HG02642 (cell line): ENCODE results near the gene LPCAT2.

Source experiments
- ATAC-seq: cut with Tn5 transposase; IDR thresholded peaks from one replicate; pipeline ENCODE4 v1.9.1; 2021; ENCODE audit warnings: mild to moderate bottlenecking; ENCODE audit not compliant: unreplicated experiment, poor library complexity

The LPCAT2 gene

DNA sequence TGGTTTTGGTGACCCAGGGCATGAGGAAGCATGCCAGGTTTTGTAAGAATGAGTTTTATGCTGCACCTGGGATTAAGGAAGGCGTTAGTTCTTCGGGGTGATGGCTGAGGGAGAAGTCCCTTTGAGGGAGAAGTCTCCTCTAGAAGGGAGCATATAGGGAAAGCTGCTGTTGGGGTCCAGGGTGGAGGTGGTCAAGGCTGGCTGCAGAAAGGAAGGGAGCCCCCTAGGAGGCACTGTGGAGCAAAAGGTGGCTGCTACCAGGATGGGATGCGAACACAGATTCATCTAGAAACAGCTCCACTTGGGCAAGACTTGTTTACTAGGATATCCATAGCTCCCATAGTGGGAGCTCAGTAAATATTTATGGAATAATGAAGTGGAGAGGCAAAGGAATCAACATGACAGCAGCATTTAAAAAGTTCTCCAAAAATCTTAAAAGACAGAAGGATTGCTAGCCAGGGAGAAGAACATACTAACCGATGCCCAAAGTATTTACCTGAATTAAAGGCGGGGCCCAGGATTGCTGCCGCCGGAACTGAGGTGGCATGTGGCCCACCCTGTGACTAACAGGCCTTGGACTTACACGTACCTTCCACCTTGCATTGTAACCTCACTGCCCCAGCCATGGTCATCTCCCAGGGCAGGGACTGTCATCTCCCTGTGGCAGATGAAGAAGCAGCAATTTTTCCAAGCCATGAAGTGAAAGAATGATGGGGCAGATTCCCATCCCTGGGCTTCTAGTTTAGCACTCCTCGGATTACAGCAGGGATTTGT is 7.1 kb upstream of the LPCAT2 start:
- ATAC-seq, result no peak

DNA sequence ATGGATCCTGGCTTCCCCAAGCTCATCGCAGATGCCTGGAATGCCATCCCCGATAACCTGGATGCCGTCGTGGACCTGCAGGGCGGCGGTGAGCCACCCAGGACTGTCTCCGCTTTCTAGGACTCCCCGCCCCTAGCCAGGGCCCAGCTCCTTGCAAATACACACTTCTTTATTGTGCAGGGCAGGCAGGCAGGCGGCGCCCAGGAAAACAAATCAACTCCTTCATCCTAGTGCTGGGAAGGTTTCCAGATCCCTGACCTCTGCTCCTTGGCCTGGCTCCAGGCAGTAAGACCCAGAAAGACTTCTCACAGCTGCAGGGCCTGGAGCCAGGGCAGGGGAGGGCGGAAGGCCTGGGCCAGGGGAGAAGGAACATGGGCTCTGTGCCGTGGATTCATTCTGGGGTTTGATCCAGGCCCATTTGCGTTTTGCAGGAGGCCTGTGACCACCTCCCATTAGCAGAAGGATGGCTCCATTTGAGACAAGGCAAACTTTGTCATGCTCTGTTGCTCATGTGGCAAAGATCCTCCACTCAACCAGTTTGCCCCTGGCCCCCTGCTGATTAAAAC is 6.0 kb upstream of the LPCAT2 start:
- no peak for ATAC-seq

DNA sequence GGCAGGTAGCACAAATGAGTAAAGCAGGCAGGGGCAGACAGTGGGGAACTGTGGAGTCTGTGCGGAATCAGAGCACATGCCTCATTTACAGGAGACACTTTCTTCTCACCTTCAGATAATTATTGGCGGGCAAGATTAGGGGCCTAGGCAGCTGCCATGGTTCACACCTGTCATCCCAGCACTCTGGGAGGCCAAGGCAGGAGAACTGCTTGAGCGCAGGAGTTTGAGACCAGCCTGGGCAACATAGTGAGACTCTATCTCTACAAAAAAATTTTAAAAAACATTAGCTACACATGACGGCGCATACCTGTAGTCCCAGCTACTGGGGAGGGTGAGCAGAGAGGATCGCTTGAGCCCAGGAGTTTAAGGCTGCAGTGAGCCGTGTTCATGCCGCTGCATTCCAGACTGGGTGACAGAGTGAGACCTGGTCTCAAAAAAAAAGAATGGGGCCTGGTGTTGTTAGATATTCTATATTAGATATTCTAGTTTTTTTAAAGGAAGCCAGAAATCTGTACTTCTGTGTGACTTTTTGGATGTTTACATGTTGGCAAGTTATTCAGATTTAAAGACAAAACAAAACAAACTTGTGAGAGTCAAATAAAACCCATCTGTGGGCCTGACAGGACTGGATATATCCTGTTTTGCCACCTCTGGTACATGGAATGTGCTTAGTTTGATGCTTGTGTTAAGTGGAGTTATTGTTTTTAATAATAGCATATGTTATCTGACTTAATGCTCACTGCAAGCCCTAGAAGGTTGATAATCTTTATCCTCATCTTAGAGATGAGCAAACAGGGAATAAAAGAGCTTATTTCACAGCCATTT is 4.9 kb upstream of the LPCAT2 start:
- no peak for ATAC-seq

DNA sequence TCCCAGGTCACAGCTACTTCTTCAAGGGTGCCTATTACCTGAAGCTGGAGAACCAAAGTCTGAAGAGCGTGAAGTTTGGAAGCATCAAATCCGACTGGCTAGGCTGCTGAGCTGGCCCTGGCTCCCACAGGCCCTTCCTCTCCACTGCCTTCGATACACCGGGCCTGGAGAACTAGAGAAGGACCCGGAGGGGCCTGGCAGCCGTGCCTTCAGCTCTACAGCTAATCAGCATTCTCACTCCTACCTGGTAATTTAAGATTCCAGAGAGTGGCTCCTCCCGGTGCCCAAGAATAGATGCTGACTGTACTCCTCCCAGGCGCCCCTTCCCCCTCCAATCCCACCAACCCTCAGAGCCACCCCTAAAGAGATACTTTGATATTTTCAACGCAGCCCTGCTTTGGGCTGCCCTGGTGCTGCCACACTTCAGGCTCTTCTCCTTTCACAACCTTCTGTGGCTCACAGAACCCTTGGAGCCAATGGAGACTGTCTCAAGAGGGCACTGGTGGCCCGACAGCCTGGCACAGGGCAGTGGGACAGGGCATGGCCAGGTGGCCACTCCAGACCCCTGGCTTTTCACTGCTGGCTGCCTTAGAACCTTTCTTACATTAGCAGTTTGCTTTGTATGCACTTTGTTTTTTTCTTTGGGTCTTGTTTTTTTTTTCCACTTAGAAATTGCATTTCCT is 3.4 kb upstream of the LPCAT2 start:
- no peak for ATAC-seq

DNA sequence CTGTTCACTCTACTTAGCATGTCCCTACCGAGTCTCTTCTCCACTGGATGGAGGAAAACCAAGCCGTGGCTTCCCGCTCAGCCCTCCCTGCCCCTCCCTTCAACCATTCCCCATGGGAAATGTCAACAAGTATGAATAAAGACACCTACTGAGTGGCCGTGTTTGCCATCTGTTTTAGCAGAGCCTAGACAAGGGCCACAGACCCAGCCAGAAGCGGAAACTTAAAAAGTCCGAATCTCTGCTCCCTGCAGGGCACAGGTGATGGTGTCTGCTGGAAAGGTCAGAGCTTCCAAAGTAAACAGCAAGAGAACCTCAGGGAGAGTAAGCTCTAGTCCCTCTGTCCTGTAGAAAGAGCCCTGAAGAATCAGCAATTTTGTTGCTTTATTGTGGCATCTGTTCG is 2.8 kb upstream of the LPCAT2 start:
- no peak for ATAC-seq

DNA sequence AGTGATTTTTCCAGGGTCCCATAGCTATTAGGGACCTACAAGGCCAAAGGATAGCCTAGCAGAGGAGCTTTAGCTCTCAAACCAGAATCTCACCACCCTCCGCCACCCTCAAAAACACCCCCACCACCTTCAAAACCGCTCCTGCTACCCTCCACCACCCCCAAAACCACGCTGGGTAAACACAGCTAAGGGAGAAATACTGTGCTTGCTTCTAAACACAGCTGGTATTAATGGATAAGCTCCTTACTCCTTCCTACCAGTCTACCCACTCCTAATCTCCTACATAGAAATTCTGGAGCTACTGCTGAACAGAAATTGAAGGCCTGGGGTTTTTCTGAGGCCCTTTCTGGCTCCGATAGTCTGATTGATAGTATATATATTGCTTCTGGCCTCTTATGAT is 2.2 kb upstream of the LPCAT2 start:
- ATAC-seq, result no peak

DNA sequence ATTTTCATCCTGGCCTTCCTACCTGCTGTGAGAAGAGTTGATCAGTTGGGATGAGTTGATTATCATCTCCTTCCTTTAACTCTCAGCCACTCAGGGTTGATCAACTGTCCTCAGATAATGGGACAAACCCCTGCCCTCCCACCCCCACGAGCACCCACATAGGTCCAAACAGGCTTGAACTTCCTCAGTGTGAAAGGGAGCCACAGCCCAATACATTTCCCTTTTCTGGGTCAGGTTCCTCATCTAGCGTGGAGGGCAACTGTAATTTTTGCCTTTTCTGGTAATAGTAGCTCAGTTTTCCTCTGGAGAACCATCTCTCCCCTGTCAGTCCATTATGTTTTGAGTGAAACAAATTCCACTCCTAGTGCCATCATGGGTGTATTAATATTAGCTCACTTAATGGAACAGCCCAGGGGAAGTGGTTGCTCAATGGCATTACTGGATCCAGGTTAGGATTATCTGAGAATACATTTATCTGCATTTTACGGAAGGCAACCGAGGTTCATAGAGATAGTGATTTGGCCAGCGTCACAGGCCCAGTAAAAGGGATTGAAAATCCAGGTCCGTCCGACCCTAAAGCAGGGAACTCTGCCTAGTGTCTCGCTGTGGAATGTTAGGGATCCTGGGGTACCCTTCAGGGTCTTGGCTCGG is 476 bp upstream of the LPCAT2 start:
- no peak for ATAC-seq

DNA sequence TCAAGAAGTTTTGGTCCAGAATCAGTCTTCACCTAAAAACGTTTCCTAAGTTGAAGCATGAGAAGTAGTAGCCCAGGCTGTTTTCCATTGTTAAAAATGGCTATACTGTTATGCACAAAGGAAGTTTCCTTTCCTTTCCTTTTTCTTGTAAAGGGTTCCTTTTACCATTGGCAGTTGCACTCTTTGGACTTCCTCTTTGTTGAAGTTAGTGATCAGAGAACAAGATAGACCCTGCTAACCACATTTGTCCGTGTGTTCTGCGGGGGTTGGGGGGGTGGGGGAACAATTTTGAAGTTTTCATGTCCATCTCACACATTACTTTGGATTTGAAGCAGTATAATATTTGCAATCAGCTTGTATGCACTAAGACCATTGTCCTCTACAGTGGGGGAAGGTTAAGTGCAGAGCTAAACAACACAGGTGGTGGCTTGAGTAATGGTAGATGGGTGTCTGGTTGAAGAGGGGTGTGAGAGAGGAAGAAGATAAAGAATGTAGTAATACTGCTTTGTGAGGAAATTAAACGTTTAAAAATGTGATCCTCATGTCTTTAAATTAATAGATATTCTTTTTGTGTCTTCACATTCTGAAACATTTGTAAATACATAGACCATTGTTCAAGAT is 1.4 kb downstream of the LPCAT2 start:
- ATAC-seq, result no peak

DNA sequence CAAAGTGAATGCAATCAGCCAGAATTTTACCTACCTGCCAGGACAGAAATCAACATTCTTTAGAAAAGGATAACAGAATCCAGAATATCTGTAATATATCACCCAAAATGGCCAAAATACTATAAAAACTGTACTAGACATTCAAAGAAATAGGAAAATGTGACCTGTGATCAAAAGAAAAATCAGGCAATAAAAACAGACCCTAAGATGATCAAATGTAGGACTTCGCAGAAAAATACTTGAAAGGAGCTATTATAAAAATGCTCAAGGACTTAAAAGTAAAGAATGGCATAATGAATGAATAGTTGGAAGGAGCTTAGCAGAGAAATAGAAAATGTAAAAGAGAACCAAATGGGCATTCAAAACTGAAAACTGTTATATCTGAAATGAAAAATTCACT is 4.1 kb downstream of the LPCAT2 start:
- ATAC-seq, result no peak

DNA sequence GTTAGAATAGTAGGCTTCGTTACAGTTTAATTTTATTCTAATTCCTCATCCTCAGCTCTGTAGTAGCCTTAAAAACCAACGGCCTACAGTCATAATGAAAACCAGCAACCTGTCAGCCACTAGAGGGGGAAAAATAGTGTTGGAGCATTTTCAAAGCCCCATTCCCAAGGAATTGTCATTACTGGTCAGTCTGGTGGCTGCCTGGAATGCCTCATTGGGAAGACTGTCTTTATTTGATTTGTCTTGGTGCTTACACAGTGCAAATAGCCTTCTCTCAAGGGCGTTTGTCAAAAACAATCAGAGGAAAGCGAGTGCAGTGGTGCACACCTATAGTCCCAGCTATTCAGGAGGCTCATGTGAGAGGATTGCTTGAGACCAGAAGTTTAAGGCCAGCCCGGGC is 4.7 kb downstream of the LPCAT2 start:
- no peak for ATAC-seq

DNA sequence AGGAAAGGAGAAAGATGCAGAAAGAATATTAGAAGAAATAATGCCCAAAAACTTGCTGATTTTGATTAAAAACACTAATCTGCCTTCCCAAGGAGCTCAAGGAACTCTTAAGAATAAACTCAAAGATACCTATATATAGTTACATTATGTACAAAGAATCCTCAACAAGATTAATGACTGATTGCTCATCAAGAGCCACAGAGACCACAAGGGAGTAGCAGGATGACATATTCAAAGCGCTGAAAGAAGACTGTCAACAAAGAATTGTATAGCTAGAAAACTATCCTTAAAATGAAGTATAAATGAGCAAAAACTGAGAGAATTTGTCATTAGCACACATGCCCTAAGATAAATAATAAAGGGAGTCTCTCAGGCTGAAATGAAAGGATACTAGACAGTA is 6.2 kb downstream of the LPCAT2 start:
- ATAC-seq, result no peak

DNA sequence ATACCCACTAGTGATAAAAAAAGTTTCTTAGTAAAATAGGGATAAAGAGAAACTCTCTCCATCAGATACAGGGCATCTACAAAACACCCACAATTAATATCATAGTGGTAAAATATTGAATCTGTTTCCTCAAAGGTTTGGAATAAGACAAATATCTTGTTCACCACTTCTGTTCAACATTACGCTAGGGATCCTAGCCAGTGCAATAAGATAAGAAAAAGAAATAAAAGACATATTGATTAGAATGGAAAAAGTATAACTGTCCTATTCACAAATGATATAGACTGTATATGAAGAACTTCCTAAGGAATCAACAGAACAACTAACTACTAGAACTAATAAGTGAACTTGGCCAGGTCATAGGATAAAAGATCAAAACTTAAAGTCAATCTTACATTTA is 12.9 kb downstream of the LPCAT2 start:
- ATAC-seq, result no peak

DNA sequence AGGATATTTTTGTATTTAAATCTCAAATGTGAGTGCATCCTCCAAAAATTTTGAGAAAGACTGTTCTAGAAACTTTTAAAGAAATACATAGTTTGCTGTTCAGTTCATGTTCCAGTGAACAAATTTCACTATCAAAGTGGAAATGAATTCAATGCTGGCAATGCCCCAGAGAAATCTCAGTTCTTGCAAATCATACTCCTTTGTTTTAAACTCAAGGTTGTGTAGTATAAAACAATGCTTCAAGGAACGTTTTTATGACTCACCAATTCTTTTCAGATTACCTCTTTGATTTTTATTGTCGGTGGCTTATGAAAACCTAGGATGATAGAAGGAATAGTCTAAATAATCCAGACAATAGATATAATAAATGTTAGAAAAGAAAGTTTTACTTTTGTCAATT is 17.6 kb downstream of the LPCAT2 start:
- ATAC-seq, result no peak

DNA sequence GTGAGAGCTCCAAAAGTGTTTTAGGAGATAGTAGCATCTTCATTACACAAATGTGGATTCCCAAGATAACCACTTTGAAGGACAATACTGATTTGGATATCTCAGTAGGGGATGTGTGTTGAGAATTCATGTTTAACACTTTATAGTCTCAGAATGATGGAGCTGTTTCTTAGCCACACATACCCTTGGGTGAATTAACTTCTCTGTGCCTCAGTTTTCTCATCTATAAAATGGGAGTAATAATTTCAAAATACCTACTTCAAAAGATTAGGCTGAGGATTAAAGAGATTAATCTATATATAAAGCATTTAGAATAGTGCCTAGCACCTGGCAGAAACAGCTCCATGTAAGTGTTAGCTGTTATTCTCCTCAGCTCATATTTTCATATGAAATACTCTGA is 19.0 kb downstream of the LPCAT2 start:
- ATAC-seq, result no peak

DNA sequence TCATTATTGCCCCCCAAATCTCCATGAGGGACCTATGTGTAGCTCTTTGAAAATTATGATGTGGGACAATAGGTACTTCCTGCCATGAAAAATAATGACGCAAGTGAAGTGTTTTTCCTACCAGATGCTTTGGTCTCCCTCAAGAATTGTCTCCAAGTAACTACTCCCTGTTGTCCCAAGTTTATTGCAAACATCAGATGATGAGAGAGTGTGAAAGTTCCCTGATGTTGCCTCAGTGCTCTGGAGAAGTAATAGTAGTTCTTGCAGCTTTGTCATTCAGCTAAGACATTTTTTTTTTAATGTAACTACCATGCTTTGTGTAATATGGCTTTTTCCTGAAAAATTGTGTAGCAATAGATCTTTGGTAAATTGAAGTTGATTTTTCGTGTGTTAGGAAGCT is 20.1 kb downstream of the LPCAT2 start:
- ATAC-seq, result no peak

DNA sequence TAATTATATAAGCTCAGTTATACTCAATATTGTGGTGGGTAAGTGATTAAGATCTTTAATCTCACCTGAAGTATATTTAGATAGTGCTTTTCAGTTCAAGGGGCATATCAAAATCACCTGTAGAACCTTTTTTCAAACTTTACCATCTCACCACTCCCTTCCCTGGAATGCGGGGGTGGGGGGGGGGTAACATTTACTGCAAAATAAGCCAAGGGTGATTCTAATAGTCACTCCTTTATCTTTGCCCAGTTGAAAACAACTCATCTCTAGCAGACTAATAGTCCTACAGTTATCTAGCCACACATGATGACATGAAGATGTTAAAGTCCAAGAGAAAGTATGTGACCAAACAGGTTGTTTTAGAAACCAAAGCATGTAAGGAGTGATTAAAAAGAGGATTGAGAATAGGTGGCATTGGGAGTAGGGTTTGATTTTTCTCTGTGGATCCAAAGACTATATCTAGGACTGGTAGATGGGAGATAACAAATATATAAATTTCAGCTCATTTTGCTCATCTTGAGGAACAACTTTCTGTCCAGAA is 21.5 kb downstream of the LPCAT2 start:
- no peak for ATAC-seq

DNA sequence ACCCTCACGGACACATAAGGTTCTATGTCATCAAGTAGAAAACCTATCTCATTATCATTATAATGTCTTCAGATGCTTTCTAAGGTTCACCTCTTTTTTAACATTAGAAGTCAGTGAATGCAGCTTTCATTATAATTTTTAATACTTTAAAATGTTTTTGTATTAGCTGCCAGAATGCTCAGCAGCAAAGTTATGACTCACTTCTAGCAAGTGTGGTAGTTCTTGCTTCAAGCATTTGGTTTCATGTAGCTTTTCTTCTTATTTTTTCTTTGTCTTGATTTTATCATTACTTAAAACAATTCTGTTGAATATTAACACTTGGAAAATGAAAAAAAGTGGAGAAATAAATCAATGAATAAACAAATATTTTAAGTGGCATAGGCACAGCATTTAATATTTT is 23.4 kb downstream of the LPCAT2 start:
- no peak for ATAC-seq

DNA sequence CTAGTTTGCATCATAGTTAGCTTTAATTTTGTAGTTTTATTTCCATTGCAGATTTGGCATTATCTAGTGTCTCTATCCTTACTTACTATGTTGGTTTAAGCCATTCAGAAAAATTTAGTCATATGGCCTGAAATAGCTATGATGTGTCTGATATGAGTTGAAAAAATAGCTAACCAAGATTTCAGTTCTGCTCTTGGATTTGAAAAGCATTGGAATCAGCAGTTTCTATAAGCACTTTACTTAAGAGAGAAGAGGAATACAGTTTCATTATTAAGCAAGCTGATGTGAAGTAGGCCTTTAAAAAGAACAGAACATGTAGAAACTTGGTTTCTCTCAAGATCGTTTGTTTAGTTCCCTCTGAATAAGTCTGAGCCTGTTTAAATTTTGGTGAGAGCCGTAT is 25.9 kb downstream of the LPCAT2 start:
- ATAC-seq, result no peak

DNA sequence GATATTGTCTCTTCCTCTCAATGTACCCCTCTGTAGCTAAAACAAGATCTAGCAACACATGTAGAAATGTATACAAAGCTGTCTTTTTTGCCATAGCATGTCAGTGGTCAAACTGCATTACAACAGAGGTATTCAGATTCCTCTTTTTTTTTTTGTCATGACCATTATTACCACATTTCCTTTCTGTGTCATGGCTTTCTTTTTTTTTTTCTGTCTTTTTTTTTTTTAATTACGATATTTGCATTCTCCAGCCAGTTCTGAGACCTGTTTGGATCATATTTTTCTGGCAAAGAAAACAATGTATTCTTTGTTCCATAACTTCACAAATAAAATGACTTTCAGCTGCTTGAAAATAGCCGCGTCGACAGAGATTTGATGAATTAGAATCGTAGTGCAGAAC is 30.2 kb downstream of the LPCAT2 start:
- ATAC-seq, result no peak

DNA sequence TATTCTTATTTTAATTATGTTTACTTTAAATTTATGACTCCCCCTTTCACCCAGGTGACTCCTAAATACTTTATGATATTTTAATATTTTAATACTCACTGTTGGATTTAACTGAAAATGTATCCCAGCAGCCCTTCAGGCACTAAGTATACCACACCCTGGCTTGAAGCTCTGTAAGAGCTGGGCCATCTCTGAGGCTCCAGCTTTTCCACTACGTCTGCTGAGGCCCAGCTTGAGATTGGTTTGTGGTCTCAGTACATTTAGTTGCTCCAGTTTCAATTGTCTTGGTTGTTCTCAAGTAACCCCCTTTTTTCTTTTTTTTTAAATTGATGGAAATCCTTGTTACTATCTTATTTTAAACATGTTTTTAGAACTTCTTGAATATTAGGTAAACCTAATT is 30.6 kb downstream of the LPCAT2 start:
- no peak for ATAC-seq
